ENCODE data around the gene SYNGR3.
"Not testable (repeated sequence)": the region's sequence is repeated elsewhere in the genome, so short reads cannot be mapped to it uniquely, and the experiment has no call there.

Gene SYNGR3

DNA sequence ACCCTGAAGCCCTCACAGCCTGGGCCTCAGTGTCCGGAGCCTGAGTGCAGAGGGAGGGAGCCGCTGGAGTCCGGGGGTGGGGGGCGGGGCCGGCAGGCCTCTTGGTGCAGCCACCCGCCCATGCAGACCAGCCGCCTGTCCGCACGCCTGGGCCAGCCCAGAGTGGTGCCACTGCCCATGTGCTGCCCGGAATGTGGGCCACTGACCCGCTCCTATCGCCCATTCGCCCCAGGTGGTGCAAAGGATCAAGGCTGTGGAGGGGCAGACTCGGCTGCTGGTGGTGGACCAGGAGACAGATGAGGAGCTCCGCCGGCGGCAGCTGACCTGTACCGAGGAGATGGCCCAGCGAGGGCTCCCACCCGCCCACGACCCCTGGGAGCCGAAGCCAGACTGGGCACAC, 39.6 kb downstream of the SYNGR3 start:
- DNase-seq (ENCODE audit: low spot score), result no peak

DNA sequence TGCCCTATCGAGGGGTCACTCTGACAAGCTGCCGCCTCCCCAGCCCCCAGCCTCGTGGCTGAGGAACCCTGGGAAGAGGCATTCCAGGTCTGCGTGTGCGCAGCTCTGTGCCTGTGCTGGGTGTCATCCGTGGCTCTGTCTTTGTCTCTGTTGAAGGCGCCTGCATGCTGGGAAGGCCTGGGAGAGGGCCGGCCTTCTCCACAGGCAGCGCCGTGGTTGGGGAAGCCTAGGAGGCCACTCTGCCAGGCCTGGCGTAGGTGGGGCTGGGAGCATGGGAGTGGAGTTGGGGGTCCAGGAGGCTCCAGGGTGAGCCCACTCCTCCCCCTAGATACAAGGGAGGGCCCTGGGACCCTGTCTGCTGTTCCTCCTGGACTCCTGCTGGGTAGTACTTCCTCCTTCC, 40.3 kb downstream of the SYNGR3 start:
- no peak for DNase-seq (ENCODE audit: low spot score)

DNA sequence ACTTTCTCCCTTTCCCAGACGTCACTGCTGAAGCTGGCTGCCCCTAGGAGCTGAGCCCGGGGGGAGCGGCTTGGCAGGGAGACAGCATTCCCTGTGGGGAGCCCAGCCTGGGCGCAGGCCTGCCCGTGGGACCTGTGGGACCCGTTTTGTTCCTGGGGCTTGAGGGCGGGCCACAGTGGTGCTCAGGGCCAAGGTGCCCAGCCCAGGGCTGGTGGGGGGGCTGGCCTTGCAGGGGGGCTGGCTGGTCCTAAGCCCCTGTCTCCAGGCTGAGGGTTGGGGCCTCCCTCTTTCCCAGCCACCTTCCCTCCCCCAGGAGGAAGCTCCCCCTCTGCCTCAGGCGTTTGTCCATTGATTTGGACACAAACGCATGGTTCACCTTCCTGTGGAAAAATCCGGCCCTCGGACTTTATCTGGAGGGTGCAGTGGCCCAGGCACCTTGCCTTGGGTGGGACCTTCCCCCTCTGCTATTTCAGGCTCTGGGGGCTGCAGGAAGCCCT, 41.4 kb downstream of the SYNGR3 start:
- DNase-seq (ENCODE audit: low spot score), result no peak

DNA sequence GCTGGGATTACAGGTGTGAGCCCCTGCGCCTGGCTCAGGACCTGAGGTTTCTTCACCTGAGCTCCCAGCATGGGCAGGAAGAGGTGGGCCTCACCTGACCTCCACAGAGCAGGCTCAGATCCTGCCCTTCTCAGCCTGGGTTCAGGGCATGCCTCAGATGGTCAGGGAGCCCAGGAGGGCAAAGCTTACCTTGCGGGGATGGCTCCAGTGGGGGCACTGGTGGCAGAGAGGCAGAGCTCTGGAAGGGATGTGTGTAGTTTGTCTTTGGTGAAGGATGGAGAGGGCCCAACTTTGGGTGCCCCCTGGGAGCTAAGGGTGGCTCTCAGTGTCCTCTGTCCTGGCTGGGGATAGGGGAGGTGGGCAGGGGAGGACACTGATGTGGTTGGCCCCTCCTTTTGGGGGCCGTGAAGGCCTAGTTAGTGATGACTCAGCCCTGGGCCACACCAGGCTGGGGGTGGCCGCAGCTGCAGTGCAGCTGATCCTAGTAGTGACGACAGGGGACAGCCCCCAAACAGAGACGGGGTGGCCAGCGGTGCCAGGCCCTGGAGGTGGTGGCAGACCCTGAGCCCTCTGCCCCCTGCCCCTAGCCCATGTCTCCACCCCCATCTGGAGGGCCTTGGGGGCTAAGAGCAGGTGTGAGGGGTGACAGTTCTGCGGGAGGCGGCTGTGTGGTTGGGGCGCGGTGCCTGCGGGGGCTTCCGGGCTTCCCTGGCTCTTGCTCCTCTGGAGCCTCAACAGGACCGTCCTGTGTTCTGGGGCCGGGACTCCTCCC, 42.7 kb downstream of the SYNGR3 start:
- DNase-seq (ENCODE audit: low spot score), result no peak

DNA sequence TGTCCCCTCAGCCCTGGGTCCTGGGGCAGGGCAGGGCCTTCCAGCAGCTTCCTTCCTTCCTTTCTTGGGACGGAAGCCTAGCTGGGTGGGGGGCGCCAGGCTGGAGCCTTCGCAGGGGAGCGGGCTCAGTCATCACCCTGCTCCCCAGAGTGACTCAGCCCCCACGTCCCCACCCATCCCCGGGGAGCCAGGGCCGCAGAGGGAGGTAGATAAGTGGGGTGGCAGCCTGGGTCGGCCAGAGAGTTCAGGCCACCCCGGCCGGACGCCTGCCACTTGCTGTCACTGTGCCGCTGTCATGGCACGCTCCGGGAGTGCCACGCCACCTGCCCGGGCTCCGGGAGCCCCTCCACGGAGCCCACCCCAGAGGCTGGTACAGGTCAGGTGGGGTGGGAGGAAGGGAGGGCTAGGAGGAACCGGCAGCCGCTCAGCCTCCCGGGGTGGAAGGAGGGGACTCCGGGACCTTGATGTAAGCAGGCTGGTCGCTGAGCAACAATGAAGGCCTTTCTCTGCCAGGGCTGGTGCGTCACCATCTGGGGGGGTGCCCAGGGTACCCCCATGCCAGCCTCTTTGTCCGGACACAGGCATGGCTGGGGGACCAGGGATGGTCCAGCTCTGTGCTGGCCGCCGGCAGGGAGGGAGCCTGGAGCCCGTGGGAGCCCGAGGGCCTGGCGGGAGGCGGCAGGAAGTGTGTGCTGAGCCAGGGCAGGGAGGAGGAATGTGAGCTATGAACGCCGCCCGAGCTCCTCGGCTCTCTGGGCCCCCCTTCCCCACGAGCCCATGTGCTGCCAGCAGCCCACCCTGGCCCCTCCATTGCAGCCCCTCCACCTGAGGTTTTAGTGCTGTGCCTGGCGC, 43.5 kb downstream of the SYNGR3 start:
- DNase-seq (ENCODE audit: low spot score), result no peak

DNA sequence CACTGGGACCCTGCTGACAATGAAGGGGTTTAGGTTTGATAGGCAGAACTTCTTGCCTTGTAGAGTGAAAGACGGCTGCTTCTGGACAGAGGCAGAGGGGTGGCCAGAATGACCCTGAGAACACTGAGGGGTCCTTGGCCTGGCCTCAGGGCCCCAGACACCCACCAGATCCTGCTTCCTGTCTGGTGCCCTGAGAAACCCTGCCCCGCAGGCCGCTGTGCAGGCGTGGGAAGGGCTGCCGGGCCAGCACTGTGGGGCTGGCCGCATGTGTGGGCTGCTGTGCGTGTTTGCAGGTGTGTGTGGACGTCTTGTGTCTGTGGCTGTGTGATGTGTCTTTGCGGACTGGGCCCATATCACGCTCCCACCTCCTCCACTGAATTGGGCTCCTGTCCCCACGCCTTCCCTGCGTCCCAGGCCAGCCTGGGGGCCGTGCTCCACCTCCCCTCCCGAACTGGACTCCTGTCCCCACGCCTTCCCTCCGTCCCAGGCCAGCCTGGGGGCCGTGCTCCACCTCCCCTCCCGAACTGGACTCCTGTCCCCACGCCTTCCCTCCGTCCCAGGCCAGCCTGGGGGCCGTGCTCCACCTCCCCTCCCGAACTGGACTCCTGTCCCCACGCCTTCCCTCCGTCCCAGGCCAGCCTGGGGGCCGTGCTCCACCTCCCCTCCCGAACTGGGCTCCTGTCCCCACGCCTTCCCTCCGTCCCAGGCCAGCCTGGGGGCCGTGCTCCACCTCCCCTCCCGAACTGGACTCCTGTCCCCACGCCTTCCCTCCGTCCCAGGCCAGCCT, 44.3 kb downstream of the SYNGR3 start:
- not testable (repeated sequence) for DNase-seq (ENCODE audit: low spot score)

DNA sequence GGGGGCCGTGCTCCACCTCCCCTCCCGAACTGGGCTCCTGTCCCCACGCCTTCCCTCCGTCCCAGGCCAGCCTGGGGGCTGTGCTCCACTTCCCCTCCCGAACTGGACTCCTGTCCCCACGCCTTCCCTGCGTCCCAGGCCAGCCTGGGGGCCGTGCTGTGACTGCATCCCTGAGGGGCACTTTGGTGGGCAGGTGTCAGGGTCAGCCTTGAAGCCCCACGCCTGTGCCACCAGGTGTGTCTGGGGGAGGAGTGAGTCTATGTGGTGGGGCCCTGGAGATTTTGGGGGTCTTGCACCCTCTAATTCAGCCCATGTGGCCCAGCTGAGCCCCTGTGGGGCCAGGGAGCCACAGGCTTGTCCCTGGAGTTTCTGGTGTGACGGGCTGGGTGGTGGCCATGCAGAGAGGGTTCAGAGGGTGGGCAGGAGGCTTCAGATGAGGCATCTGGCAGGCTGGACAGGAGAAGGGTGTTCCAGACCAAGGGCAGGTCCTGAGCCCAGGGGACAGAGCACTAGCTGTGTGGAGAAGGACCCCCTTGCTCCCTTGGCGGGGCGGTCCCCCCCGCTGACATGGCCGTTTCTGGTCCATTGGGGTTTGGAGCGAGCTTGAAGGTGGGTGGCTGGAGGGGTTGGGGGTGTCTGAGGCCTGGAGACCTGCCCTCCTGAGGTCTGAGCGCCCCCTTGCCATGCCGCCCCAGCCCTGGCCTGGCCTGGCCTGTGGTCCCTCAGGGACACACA, 45.1 kb downstream of the SYNGR3 start:
- DNase-seq (ENCODE audit: low spot score), result no peak

DNA sequence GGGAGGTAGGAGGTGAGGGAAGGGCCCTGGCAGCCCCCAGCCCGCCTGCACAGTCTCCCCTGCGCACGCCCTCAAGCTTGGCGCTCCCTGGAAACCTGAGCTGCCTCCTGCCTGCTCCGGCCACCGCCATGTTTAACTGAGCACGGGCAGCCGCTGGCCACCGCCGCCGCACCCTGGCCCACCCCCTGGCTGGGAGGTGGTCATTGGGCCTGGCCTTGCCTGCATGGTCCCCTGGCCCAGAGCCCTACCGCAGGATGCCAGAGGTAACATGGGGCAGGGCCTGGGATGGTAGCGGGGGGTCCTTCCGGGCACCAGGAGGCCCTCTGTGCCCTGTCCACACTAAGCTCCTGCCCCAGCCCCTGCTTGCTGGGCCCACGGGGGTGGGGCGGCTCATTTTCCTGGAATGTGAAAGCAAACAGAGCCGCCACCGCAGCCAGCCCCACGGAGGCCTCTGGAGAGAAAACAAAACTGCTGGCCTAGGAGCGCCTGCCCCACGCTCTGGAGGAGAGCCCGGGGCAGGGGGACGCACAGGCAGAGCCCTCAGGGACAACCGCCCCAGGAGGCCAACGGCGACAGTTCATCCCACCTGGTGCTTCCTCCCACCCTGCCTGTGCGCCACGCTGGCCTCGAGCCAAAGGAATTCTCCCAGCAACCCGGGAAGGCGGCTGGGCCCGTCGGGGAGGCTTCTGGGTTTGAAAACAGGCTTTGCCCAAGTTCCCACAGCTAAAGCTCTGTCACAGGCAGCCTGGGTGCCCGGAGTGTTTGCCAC, 45.8 kb downstream of the SYNGR3 start:
- DNase-seq (ENCODE audit: low spot score), result no peak

DNA sequence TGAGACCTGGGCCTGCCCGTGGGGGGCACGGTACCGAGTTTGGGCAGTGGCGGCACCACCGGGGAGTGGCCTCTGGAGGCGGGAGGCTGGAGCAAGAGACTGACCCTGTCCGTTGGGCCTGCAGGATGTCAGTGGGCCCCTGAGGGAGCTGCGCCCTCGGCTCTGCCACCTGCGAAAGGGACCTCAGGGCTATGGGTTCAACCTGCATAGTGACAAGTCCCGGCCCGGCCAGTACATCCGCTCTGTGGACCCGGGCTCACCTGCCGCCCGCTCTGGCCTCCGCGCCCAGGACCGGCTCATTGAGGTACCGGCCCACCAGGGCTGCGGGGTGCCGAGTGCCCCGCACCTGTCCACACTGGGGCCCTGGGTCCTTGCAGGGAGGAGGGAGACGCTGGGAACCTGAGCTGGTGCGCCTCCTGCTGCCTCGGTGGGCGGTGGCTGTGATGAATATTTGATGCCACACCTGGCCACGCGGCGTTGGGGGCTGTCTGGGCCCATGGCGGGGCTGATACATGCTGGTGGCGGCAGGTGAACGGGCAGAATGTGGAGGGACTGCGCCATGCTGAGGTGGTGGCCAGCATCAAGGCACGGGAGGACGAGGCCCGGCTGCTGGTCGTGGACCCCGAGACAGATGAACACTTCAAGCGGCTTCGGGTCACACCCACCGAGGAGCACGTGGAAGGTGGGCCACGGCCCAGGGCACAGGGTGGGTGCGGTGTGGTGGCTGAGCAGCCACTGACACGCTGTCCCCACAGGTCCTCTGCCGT, 46.6 kb downstream of the SYNGR3 start:
- no peak for DNase-seq (ENCODE audit: low spot score)

DNA sequence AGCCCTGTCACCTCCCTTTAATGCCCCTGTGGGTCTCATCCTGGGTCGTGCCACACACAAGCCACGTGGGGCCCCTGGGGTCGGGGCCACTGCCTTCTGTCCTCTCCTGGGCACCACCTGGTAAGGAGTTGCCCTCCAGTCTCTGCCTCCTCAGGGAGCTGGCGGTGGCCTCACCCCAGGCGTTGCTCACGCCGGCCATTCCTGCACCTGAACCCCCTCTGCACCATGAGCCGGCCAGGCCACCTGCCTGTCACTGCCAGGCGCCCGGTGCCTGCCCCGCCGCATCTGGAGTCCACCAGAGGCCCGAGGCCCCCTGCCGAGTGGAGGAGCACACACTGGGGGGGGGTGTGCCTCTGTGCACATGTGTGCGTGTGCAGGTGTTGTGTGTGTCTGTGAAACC, 47.3 kb downstream of the SYNGR3 start:
- DNase-seq (ENCODE audit: low spot score), result no peak

DNA sequence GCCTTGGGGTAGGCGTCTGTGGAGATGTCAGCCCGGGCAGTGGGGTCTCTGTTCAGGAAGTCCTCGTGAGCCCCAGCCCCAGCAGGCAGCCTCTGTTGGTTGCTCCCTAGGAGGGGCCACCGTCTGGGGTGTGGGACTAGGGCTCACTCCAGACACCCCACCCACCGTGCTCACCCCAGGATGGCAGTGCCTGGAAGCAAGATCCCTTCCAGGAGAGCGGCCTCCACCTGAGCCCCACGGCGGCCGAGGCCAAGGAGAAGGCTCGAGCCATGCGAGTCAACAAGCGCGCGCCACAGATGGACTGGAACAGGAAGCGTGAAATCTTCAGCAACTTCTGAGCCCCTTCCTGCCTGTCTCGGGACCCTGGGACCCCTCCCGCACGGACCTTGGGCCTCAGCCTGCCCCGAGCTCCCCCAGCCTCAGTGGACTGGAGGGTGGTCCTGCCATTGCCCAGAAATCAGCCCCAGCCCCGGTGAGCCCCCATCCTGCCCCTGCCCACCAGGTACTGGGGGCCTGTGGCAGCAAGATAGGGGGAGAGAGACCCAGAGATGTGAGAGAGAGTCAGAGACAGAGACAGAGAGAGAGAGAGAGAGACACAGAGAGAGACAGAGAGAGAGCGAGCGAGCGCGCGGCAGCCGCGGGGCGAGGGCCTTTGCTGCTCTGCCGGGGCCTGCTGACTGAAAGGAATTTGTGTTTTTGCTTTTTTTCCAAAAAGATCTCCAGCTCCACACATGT, 48.0 kb downstream of the SYNGR3 start:
- DNase-seq (ENCODE audit: low spot score), result no peak

DNA sequence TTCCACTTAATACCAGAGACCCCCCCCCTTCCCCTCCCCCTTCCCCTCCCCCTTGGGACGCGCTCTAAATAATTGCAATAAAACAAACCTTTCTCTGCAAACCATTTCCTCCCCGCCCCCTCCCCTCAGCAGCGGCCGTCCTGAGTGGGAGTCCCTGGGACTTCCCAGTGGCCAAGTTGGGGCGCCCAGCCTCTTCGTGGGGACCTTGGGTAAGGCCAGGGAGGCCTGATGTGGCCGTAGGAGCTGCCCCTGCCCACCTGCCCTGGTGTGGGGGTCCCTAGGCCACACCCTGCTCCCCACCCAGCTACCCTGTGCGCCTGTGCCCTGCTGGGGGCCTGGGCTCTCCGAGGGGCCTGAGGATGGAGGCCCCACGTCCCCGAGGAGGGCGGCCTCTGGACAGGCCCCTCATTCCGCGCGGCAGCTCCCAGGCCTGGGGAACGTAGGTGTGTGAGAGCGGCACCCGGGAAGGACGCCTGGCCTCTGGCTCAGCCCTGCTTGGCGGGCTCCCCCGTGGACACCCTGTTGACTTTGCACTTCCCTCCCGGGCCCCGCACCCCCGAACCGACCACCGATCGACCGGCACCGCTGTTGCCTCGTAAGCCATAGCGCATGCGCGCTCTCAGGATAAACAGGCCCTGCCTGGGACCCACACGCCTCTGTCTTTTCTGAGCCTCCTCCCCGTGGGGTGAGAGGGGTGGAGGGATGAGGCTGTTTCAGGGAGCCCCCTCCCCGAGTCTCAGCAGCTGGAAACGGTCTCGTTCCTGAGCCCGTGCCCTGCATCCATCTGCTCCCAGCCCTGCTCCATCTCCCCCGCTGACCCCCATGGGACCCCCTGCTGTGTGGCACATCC, 48.8 kb downstream of the SYNGR3 start:
- DNase-seq (ENCODE audit: low spot score), result no peak

DNA sequence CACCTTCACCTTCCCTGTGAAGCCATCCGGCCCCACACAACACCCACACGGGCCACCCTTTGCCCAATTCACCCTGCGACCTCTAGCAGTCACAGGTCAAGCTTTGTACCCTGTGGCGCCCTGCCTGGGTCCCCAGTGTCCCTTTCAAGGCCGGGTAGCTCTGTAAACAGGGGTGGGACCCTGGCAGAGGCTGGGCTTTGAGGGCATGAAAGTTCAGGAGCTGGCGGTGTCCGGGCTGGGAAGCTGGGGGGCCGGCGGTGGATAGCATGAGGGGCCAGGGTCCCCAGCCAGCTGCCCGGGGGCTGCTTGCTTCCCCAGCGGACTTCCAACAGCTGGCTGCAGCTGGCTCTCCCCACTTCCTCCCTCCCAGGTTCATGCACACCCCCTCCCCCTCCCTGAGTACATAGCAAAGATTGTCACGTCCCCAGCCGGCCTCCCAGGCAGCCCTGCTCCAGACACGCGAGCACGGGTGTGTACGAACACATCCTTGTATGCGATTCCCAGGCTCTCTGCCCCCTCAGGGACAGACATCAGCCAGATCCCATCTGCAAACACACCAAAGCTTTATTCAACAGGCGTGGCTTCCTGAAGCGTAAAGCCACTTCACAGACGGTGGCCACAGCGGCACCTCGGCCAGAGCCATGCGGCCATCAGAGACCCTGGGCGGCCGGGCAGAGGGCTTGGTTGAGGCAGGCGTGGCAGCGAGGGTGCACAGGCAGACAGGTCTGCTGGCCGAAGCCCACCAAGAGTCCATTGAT, 49.7 kb downstream of the SYNGR3 start:
- no peak for DNase-seq (ENCODE audit: low spot score)

DNA sequence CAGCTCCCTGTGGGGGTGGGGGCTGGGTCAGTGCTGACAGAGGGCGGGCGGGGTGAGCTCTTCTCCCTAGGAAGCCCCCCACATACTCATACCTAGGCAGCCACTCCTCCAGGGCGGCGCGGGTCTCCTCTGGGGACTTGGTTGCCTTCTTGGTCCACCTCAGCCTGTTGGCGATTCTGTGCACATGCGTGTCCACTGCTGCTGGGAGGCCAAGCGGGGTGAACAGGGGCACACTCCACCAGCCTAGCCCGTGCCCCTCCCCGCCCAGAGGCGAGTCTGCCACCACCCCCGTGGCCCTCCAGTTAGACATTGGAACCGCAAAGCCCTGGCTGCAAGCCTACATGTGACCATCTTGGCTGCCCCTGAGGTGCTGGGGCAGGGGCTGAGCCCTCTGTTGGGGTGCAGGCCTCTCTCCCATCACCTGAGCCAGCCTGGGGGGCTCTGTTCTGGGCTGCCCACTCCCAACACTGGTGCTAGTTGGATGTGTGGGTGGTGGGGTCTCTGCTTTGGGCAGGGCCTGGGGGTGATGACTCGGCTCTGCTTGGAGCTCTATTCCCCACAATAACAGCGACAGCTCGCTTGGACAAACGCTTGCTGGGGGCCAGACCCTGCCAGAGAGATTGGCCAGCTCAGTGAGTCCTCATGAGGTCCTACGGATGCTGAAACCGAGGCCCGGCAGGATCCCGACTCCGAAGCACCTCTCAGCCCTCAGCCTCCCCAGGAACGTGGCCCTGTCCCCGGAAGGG, 50.4 kb downstream of the SYNGR3 start:
- DNase-seq (ENCODE audit: low spot score), result no peak

DNA sequence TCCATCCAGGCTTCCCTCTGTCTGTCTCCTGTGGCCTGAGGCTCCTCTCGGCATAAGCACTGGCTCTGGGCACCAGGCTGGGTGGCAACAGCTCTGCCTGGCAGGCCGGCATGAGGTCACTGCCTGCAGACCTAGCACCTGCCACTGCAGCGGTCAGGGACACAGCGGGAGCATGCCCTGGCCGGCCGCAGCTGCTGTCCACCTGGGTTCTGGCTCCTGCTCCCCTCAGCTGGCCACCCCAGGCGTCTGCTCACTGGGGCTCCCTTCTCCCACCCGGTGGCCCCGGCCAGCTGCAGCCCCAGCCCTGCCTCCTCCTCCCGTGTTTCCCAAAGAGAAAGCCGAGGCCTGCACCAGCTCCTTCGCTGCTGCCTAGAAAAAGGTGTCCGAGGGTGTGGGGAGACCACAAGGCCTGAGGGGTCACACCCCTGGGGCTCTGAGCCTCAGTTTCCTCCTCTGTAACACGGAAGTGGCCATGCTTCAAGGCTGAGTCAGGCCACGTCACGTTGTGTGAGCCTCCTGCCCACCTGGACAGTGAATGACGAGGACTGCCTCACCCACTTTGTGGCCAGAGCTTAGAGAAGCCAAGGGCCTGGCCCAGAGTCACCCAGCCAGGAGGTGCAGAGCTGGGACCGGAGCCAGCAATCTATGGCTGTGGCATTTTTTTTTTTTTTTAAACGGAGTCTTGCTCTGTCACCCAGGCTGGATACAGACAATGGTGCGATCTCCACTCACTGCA, 51.2 kb downstream of the SYNGR3 start:
- no peak for DNase-seq (ENCODE audit: low spot score)

Data from CD4-positive, alpha-beta T cell treated with Interleukin-2 at 100 ng/mL for 4 hours (primary cell).